Tibial artery (tissue), 4 donors: ENCODE data around the gene FARP1.
A peak's percentile ranks its signal among the peaks of the same experiment; 100 is the strongest.
"Not testable (repeated sequence)": the region's sequence is repeated elsewhere in the genome, so short reads cannot be mapped to it uniquely, and the experiment has no call there.

Source experiments
- DNase-seq, 2 donors: peaks; one replicate each; pipeline ENCODE4 v3.0.0-alpha.2; 2019
- H3K27ac ChIP-seq, 2 donors: fragments of 200-600 bp; sonication (generic) in 1 of 2; 1 replicate in 1 of 2; 2 replicates in 1 of 2; pipeline ENCODE4 v1.5.1; 2018 to 2019; ENCODE audit warnings: mild to moderate bottlenecking in 1 of 2
- H3K27me3 ChIP-seq, 2 donors: fragments of 200-600 bp; sonication (generic) in 1 of 2; one replicate each; pipeline versions ENCODE4 v1.5.1 to v1.6.0; 2016 to 2019
- H3K36me3 ChIP-seq, 3 donors: fragments of 200-600 bp; sonication (generic) in 2 of 3; one replicate each; pipeline ENCODE4 v1.5.1; 2016 to 2019; ENCODE audit warnings: mild to moderate bottlenecking in 2 of 3
- H3K4me1 ChIP-seq, 4 donors: fragments of 200-600 bp; sonication (generic) in 2 of 4; 1 replicate in 3 of 4; 2 replicates in 1 of 4; pipeline ENCODE4 v1.5.1; 2016 to 2019
- H3K4me3 ChIP-seq, 2 donors: fragments of 200-600 bp; sonication (generic) in 1 of 2; 1 replicate in 1 of 2; 2 replicates in 1 of 2; pipeline ENCODE4 v1.5.1; 2018 to 2019; ENCODE audit warnings: mild to moderate bottlenecking in 2 of 2
- H3K9me3 ChIP-seq, 3 donors: fragments of 200-600 bp; sonication (generic) in 1 of 3; one replicate each; pipeline ENCODE4 v1.5.1; 2016 to 2019
- CTCF ChIP-seq, 2 experiments: fragments of 200-600 bp in 1 of 2; fragments of 450-650 bp in 1 of 2; IDR thresholded peaks; one replicate each; pipeline ENCODE4 v1.5.1; 2017 to 2019; ENCODE audit warnings: antibody characterized with exemption in 2 of 2, mild to moderate bottlenecking in 1 of 2, moderate library complexity in 1 of 2
- intact Hi-C: fragments of 100-400 bp; cut with DNase I; formaldehyde crosslinking; loops from one replicate; pipeline ENCODE4 v1.15.0; 2023; ENCODE audit warnings: low total_unique reads

The FARP1 gene

GRCh38 chr13:98226496-98226895 is 83.6 kb downstream of the FARP1 start:
- Histone ChIP-seq H3K4me3 (no peak overlapping the region), H3K27me3 (no peaks in the 10 kb centered on the region), H3K9me3 (no peaks in the 10 kb centered on the region), H3K4me1 (peaks cover 0 to 24% (median 11%) of the 10 kb centered on the region in 4 donors), H3K36me3 (no peaks in the 10 kb centered on the region), H3K27ac (no peak overlapping the region)
- DNase-seq = no peak
- no peak for TF ChIP-seq CTCF (IDR thresholded peaks at IDR 0.05)
- intact Hi-C loops = no loop called here

- no peak overlapping the region for H3K4me3 ChIP-seq
- no peak for TF ChIP-seq CTCF (IDR thresholded peaks at IDR 0.05)
- no peak overlapping the region for H3K27ac ChIP-seq
- intact Hi-C loops = no loop called here
- no peak for DNase-seq
- H3K4me1 ChIP-seq = peaks cover 0 to 10% (median 0%) of the 10 kb centered on the region in 4 donors
- no peaks in the 10 kb centered on the region for H3K36me3 ChIP-seq
- H3K27me3 ChIP-seq = no peaks in the 10 kb centered on the region
- H3K9me3 ChIP-seq = no peaks in the 10 kb centered on the region
Observed at GRCh38 chr13:98228661-98229341, 85.9 kb downstream of the FARP1 start.

- H3K4me1 ChIP-seq, H3K9me3 ChIP-seq, intact Hi-C loops, DNase-seq, H3K4me3 ChIP-seq, H3K36me3 ChIP-seq, H3K27ac ChIP-seq, H3K27me3 ChIP-seq: not testable (repeated sequence)
Observed at GRCh38 chr13:98230762-98231161, 87.9 kb downstream of the FARP1 start.

- TF ChIP-seq CTCF (IDR thresholded peaks at IDR 0.05) = no peak
- Histone ChIP-seq H3K4me1 (no peaks in the 10 kb centered on the region), H3K27ac (no peak overlapping the region), H3K9me3 (no peaks in the 10 kb centered on the region), H3K27me3 (no peaks in the 10 kb centered on the region), H3K4me3 (no peak overlapping the region), H3K36me3 (no peaks in the 10 kb centered on the region)
- no peak for DNase-seq
- intact Hi-C loops = no loop called here
Observed at GRCh38 chr13:98232456-98232855, 89.6 kb downstream of the FARP1 start.

- intact Hi-C loops = no loop called here
- Histone ChIP-seq H3K4me1 (no peaks in the 10 kb centered on the region), H3K27me3 (no peaks in the 10 kb centered on the region), H3K27ac (no peak overlapping the region), H3K9me3 (no peaks in the 10 kb centered on the region), H3K36me3 (no peaks in the 10 kb centered on the region), H3K4me3 (no peak overlapping the region)
- TF ChIP-seq CTCF (IDR thresholded peaks at IDR 0.05) = no peak
- DNase-seq = peak in 1 of 2 donors; percentile 2
Observed at GRCh38 chr13:98233127-98233526, 90.2 kb downstream of the FARP1 start.

- no peak overlapping the region for H3K4me3 ChIP-seq
- intact Hi-C loops = no loop called here
- no peaks in the 10 kb centered on the region for H3K9me3 ChIP-seq
- no peak for TF ChIP-seq CTCF (IDR thresholded peaks at IDR 0.05)
- H3K4me1 ChIP-seq = no peaks in the 10 kb centered on the region
- DNase-seq = no peak
- no peaks in the 10 kb centered on the region for H3K27me3 ChIP-seq
- no peaks in the 10 kb centered on the region for H3K36me3 ChIP-seq
- H3K27ac ChIP-seq = no peak overlapping the region
Observed at GRCh38 chr13:98234348-98234747, 91.5 kb downstream of the FARP1 start.
